Loucy (cell line): ENCODE results near the gene FGD3.

Source experiments
- H2AFZ ChIP-seq: fragments of 200-600 bp; sonication (generic); 2 replicates; pipeline ENCODE4 v1.6.0; 2016; ENCODE audit warnings: antibody characterized with exemption, mild to moderate bottlenecking, low read length, moderate library complexity
- H3F3A ChIP-seq: fragments of 200-600 bp; 2 replicates; pipeline ENCODE4 v1.6.0; 2016; ENCODE audit warnings: antibody characterized with exemption, low read depth, mild to moderate bottlenecking
- H3K27me3 ChIP-seq: fragments of 200-600 bp; sonication (generic); 2 replicates; pipeline ENCODE4 v1.6.1; 2014; ENCODE audit warnings: low read length, mild to moderate bottlenecking; ENCODE audit not compliant: insufficient read depth, poor library complexity, severe bottlenecking
- H3K36me3 ChIP-seq: fragments of 200-600 bp; sonication (generic); 2 replicates; pipeline ENCODE4 v1.6.1; 2016; ENCODE audit warnings: low read length; ENCODE audit not compliant: insufficient read depth
- H3K4me1 ChIP-seq: fragments of 200-600 bp; sonication (generic); 2 replicates; pipeline ENCODE4 v1.5.1; 2014; ENCODE audit warnings: low read length, mild to moderate bottlenecking; ENCODE audit not compliant: insufficient read depth, poor library complexity, severe bottlenecking
- H3K4me2 ChIP-seq: fragments of 200-600 bp; sonication (generic); 2 replicates; pipeline ENCODE4 v1.6.0; 2014; ENCODE audit warnings: antibody characterized with exemption, low read length, low read depth, mild to moderate bottlenecking; ENCODE audit not compliant: poor library complexity, severe bottlenecking
- H3K4me3 ChIP-seq: fragments of 200-600 bp; sonication (generic); 2 replicates; pipeline ENCODE4 v1.5.1; 2014; ENCODE audit warnings: low read length, mild to moderate bottlenecking, mixed read lengths; ENCODE audit not compliant: poor library complexity, severe bottlenecking
- H3K79me2 ChIP-seq: fragments of 200-600 bp; sonication (generic); 2 replicates; pipeline ENCODE4 v1.6.1; 2014; ENCODE audit warnings: low read length; ENCODE audit not compliant: insufficient read depth
- H3K9ac ChIP-seq: fragments of 200-600 bp; sonication (generic); 2 replicates; pipeline ENCODE4 v1.6.0; 2014; ENCODE audit warnings: mild to moderate bottlenecking, low read depth, low read length, moderate library complexity; ENCODE audit not compliant: poor library complexity, severe bottlenecking
- H3K9me2 ChIP-seq: fragments of 200-600 bp; sonication (generic); replicated peaks from 2 replicates; pipeline ENCODE4 v1.6.1; 2016; ENCODE audit warnings: low read depth, low read length, mixed read lengths
- H3K9me3 ChIP-seq: fragments of 200-600 bp; sonication (generic); 2 replicates; pipeline ENCODE4 v1.6.1; 2014; ENCODE audit warnings: mild to moderate bottlenecking, antibody characterized with exemption, low read length, low read depth; ENCODE audit not compliant: insufficient read depth
- H4K20me1 ChIP-seq: fragments of 200-600 bp; sonication (generic); 2 replicates; pipeline ENCODE4 v1.6.0; 2014; ENCODE audit warnings: antibody characterized with exemption, low read length, mild to moderate bottlenecking; ENCODE audit not compliant: insufficient read depth, poor library complexity, severe bottlenecking
- CTCF ChIP-seq: fragments of 200-600 bp; sonication (generic); conservative IDR thresholded peaks from 2 replicates; pipeline ENCODE4 v1.5.1; 2014; ENCODE audit warnings: mild to moderate bottlenecking, antibody characterized with exemption, low read length
- EZH2phosphoT487 ChIP-seq: fragments of 200-600 bp; IDR thresholded peaks from 2 replicates; pipeline ENCODE4 v1.6.1; 2018; ENCODE audit warnings: antibody characterized with exemption, mild to moderate bottlenecking, moderate library complexity, borderline replicate concordance

Gene FGD3

GRCh38 chr9:92976431-92976830, 29.1 kb downstream of the FGD3 start:
- TF ChIP-seq CTCF = no peak
- TF ChIP-seq EZH2phosphoT487 = no peak
- H3K9ac ChIP-seq = no peak overlapping the region
- H3F3A ChIP-seq = no peaks in the 10 kb centered on the region
- H3K9me2 ChIP-seq = no peaks in the 10 kb centered on the region
- H3K27me3 ChIP-seq = no peaks in the 10 kb centered on the region
- no peaks in the 10 kb centered on the region for H3K9me3 ChIP-seq
- H4K20me1 ChIP-seq = peaks cover 43% of the 10 kb centered on the region
- H3K4me1 ChIP-seq = peaks cover 30% of the 10 kb centered on the region
- no peak overlapping the region for H2AFZ ChIP-seq
- no peak overlapping the region for H3K4me3 ChIP-seq
- H3K79me2 ChIP-seq = peaks cover 92% of the 10 kb centered on the region
- no peak overlapping the region for H3K4me2 ChIP-seq
- H3K36me3 ChIP-seq = peaks cover 34% of the 10 kb centered on the region; the same call in 1 of the 2 replicates

- Histone ChIP-seq H3K36me3 (peaks cover 43% of the 10 kb centered on the region), H3K9me3 (peaks cover 6% of the 10 kb centered on the region; the same call in 1 of the 2 replicates), H3K4me1 (peaks cover 27% of the 10 kb centered on the region), H3K9ac (no peak overlapping the region), H3F3A (no peaks in the 10 kb centered on the region), H3K79me2 (peaks cover 92% of the 10 kb centered on the region), H3K27me3 (no peaks in the 10 kb centered on the region), H4K20me1 (peaks cover 41% of the 10 kb centered on the region), H2AFZ (no peak overlapping the region), H3K4me2 (no peak overlapping the region), H3K9me2 (no peaks in the 10 kb centered on the region), H3K4me3 (no peak overlapping the region)
- TF ChIP-seq CTCF (no peak), EZH2phosphoT487 (no peak)
Measured at GRCh38 chr9:92977279-92977678, 30.0 kb downstream of the FGD3 start.

DNA sequence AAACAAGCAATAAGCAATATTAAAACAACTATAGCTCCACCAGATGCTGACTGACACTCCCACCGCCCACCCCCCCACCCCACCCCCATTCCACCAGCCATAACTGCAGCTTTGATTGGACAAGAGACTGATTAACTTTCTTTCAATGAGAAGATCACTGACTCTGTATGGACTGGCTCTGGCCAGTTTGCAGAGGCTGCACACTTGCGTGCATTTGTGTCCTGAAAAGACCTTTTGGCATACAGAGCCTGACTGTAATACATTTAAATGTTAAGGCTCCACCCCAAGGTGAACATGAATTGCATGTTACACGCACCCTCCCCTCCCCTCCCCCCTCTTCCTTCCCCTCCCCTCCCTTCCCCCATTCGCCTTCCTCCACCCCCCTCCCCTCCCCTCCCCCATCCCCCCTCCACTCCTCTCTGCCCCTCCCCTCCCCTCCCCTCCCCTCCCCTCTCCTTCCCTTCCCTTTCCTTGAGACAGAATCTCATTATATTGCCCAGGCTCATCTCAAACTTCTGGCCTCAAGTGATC, 31.1 kb downstream of the FGD3 start:
- Histone ChIP-seq H3K79me2 (peaks cover 92% of the 10 kb centered on the region), H3K9me2 (no peaks in the 10 kb centered on the region), H3K4me1 (peaks cover 22% of the 10 kb centered on the region), H4K20me1 (peaks cover 35% of the 10 kb centered on the region), H2AFZ (no peak overlapping the region), H3K9ac (no peak overlapping the region), H3K27me3 (no peaks in the 10 kb centered on the region), H3K4me2 (peak overlapping the region; percentile 42), H3K9me3 (peaks cover 18% of the 10 kb centered on the region), H3F3A (no peaks in the 10 kb centered on the region), H3K4me3 (no peak overlapping the region), H3K36me3 (peaks cover 54% of the 10 kb centered on the region)
- TF ChIP-seq CTCF = no peak
- no peak for TF ChIP-seq EZH2phosphoT487
